ENCODE measurements around the gene ZFHX3. TPM values are rescaled to one million over a fixed set of nuclear protein-coding genes. Genes with fewer than 3 reads are reported as not detected.
A peak's percentile ranks its signal among the peaks of the same experiment; 100 is the strongest.

ZFHX3 gene
- total RNA-seq, 1 donor from 2014 or later = 34.8 TPM

DNA sequence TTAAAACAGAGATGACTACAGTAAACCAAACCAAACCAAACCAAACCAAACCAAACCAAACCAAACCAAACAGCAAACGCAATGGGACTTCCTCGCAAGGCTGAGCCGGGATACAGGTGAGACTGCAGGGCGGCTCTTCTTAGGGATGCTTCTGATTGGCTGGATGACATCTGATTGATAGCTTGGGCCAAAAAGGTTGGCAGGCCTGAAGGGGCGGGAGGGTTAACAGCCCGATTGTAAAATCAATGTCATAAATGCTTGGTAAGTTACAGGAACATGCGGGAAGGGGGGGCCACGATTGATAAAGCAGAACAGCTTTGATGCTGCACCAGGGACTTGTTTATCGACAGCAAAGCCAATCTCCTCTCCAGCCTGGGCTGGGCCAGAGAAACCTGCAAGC, 86.1 kb downstream of the ZFHX3 start:
- Histone ChIP-seq H3K27me3 (no peaks in the 10 kb centered on the region), H3K4me3 (no peak overlapping the region), H3K4me1 (peaks cover 0 to 4% of the 10 kb centered on the region in 2 donors), H3K27ac (no peak overlapping the region), H3K9me3 (no peaks in the 10 kb centered on the region), H3K36me3 (peaks cover 26 to 40% of the 10 kb centered on the region in 2 donors)
- no peak for DNase-seq (ENCODE audit: low spot score in 2 of 2)
- TF ChIP-seq, protein P1, sequence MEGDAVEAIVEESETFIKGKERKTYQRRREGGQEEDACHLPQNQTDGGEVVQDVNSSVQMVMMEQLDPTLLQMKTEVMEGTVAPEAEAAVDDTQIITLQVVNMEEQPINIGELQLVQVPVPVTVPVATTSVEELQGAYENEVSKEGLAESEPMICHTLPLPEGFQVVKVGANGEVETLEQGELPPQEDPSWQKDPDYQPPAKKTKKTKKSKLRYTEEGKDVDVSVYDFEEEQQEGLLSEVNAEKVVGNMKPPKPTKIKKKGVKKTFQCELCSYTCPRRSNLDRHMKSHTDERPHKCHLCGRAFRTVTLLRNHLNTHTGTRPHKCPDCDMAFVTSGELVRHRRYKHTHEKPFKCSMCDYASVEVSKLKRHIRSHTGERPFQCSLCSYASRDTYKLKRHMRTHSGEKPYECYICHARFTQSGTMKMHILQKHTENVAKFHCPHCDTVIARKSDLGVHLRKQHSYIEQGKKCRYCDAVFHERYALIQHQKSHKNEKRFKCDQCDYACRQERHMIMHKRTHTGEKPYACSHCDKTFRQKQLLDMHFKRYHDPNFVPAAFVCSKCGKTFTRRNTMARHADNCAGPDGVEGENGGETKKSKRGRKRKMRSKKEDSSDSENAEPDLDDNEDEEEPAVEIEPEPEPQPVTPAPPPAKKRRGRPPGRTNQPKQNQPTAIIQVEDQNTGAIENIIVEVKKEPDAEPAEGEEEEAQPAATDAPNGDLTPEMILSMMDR (IDR thresholded peaks at IDR 0.05) = no peak
- intact Hi-C loops (cut with DNase I) = no loop called here

DNA sequence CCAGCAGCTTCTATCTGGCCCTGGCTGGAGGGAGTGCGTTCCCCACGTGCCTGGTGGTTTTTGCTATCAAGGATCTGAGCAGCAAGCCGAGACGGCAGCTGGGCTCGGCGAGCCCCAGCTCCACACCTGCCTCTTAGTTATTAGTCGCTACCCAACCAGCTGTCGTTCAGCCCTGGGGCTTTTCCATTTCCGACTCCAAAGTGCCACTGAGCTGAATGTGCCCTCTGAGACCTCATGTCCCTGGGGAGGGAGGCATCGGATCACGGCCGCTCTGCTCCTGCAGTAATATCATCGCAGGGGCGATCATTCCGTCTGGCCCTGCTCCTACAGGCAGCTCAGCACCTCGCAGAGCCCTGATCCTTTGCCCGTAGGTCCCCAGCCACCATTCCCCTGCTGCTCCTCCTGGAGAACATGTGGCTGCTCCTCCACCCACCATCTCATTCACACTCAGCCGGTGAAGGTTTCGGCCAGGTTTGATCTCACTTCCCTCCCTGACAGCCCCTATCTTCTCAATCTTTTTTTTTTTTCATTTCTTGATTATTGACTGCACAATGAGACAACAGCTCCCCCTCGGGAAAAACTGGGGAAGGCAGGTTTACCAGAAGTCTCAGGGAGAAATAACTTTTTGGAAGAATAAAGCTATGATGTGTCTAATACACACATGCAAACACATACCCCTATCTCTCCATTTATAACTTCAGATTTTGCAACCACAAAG, 86.7 kb downstream of the ZFHX3 start:
- TF ChIP-seq, protein P1 (IDR thresholded peaks at IDR 0.05) = peak in 2 of 3 experiments; percentile 38 to 39
- H3K27me3 ChIP-seq = no peaks in the 10 kb centered on the region
- H3K4me1 ChIP-seq = peaks cover 0 to 4% of the 10 kb centered on the region in 2 donors
- DNase-seq (ENCODE audit: low spot score in 2 of 2) = no peak
- intact Hi-C loops (cut with DNase I) = no loop called here
- H3K27ac ChIP-seq = no peak overlapping the region
- no peak overlapping the region for H3K4me3 ChIP-seq
- no peaks in the 10 kb centered on the region for H3K9me3 ChIP-seq
- H3K36me3 ChIP-seq = peaks cover 26 to 35% of the 10 kb centered on the region in 2 donors

DNA sequence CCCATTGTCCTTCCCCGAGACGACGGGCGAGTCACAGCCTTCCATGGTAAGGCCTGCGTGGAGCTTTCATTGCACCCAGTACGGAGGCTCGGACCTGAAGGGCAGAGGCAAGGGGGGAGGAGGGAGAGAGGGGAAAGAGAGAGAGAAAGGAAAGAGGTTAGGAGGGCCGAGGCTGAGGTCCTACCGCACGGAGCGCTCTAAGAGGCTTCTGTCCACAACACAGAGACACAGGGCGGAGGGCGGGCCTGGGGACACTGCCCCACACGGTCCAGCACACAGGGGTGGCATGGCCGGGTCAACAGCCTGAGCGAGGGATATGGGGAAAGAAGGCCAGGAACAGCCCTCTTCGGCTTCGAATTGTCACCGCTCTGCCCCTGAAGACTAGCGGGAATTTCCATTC, 87.8 kb downstream of the ZFHX3 start:
- Histone ChIP-seq H3K36me3 (peaks cover 26 to 34% of the 10 kb centered on the region in 2 donors), H3K9me3 (no peaks in the 10 kb centered on the region), H3K27ac (no peak overlapping the region), H3K4me1 (peaks cover 0 to 6% of the 10 kb centered on the region in 2 donors), H3K4me3 (no peak overlapping the region), H3K27me3 (no peaks in the 10 kb centered on the region)
- intact Hi-C loops (cut with DNase I) = no loop called here
- TF ChIP-seq, protein P1 (IDR thresholded peaks at IDR 0.05) = no peak
- no peak for DNase-seq (ENCODE audit: low spot score in 2 of 2)

DNA sequence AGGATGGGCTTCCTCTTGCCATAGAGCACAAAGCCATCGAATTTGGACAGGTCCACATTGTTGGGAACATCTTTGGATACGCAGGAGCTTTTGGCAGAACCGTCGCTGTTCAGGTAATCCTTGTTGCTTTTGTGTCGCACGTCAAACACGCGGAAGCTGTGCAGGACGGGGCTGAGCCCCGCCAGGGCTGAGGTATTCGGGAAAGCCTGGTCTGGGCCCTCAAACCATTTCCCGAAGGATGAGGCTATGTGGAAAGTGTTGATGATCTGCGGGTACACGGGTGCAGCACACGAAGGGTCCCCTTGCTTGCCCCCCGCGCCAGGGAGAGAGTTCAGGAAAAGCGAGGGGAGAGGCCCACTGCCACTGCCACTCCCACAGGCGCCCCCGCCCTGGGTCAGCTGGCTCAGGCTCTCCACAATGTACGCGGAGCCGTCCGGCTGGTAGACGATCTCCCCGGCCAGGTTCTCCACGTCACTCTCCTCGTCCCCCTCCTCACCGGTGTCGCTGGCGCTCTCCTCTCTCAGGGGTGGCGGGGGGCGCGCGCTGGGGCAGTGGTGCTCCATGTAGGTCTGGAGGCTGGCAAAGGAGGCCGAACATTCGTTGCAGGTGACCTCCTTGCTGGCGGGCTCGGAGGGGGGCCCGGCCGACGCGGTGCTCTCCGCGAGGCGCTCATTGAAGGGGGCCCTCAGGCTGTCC, 88.5 kb downstream of the ZFHX3 start:
- TF ChIP-seq, protein P1 (IDR thresholded peaks at IDR 0.05) = no peak
- no peak for DNase-seq (ENCODE audit: low spot score in 2 of 2)

DNA sequence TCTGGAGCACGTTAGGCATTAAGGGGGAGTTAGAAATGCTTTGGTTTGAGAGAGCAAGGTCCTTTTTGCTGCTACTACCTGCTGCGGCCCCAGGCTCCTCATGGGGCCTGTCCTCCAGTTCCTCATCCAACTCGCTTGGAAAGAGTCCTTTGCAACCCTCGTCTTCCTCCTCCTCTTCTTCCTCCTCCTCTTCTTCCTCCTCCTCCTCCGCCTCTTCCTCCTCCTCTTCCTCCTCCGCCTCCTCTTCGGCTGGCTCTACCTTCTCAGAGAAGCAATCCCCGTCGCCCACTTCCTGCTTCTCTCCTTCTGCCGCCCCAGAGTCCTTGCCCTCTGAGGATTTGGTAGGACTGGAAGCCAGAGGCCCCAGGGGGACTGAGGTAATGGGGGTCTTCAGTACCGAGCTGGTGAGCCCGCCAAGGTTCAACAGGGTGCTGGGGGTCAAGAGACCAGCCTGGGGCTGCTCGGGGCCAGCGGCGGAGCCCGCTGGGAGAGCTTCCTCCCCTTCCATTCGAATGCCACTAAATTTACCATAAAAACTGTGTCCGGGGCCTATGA, 89.3 kb downstream of the ZFHX3 start:
- TF ChIP-seq, protein P1 (IDR thresholded peaks at IDR 0.05) = no peak
- H3K4me1 ChIP-seq = peaks cover 0 to 5% of the 10 kb centered on the region in 2 donors
- no peaks in the 10 kb centered on the region for H3K9me3 ChIP-seq
- DNase-seq (ENCODE audit: low spot score in 2 of 2) = no peak
- peaks cover 26 to 34% of the 10 kb centered on the region in 2 donors for H3K36me3 ChIP-seq
- H3K27ac ChIP-seq = no peak overlapping the region
- no peaks in the 10 kb centered on the region for H3K27me3 ChIP-seq
- intact Hi-C loops (cut with DNase I) = no loop called here
- no peak overlapping the region for H3K4me3 ChIP-seq

More for the DNA sequence above, 88.5 kb downstream of the ZFHX3 start:
- H3K27me3 ChIP-seq = no peaks in the 10 kb centered on the region
- H3K36me3 ChIP-seq = peaks cover 26 to 34% of the 10 kb centered on the region in 2 donors
- intact Hi-C loops (cut with DNase I) = no loop called here
- no peak overlapping the region for H3K27ac ChIP-seq
- H3K4me3 ChIP-seq = no peak overlapping the region
- H3K4me1 ChIP-seq = peaks cover 0 to 6% of the 10 kb centered on the region in 2 donors
- no peaks in the 10 kb centered on the region for H3K9me3 ChIP-seq
